COLO668 (cell line): Measurements from ENCODE around the gene URB1.
"Not testable (repeated sequence)": the region's sequence is repeated elsewhere in the genome, so short reads cannot be mapped to it uniquely, and the experiment has no call there.

ENCODE experiments used
- DNase-seq: peaks from one replicate; lab custom pipeline; 2025; ENCODE audit not compliant: unreplicated experiment; lab: John Stamatoyannopoulos, UW

Gene URB1

DNA sequence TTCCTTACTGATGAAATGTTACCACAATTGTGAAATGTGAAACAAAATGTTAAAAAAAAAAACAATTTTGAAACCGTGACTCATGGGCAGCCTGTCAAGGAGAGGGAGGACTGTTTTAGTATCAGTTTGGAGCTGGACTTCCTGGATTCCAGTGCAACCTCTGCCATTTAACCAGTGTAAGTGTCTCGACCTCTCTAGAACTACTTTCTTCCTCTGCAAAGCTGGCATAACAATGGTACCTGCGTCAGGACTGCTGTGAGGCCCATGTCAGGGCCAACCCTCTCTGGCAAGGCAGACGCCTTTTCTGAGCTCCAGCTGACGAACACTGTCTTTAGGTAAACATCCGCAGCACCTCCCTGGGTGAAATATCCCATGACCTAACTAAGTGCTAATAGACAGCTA lies 20.9 kb downstream of the URB1 start:
- no peak for DNase-seq

GRCh38 chr21:32370998-32371766 lies 21.6 kb downstream of the URB1 start:
- DNase-seq: no peak

GRCh38 chr21:32368961-32369360 lies 23.9 kb downstream of the URB1 start:
- DNase-seq: not testable (repeated sequence)

- no peak for DNase-seq
Measured at GRCh38 chr21:32368386-32368785, 24.4 kb downstream of the URB1 start.

GRCh38 chr21:32367158-32367557 lies 25.7 kb downstream of the URB1 start:
- no peak for DNase-seq

DNA sequence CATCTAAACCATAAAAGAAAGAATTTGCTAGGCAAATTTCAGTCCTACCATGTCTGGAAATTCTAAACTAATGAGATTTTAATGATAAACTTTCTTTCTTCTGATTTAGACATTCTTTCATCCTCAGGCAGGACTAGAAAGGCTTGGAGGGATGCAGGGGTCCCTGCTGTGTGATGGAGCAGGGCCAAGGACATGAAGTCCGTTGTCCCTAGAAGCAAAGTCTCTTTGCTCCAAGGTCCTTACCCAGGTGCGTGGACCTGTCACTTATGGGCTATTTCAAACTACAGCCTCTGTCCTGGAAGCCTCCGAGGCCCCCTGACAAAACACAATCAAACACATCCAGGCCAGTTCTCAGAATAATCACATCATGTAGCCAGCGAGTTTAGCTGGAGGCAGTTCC lies 26.6 kb downstream of the URB1 start:
- DNase-seq: no peak

DNA sequence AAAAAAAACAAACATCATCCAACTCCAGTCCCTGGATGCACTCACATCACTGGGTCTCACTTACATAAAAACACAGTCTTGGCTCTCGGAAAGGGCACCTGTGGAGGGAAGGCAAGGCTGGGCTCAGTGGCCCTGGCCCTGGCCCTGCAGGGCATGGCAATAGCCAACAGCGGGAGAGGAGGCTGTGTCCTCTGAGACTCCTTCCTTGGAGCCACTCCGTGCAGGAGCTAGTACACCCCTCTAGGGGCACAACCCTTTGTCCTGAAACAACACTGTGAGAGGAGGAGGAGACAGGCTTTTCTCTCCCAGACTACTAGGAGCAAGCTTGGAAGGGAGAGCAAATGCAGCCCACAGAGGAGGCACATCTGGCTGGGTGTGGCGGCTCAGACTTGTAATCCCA lies 28.0 kb downstream of the URB1 start:
- DNase-seq: no peak

- no peak for DNase-seq
Measured at GRCh38 chr21:32364387-32364786, 28.4 kb downstream of the URB1 start.

GRCh38 chr21:32360401-32360975 lies 32.3 kb downstream of the URB1 start:
- DNase-seq: no peak

GRCh38 chr21:32359719-32360260 lies 33.0 kb downstream of the URB1 start:
- no peak for DNase-seq

- DNase-seq: no peak
Measured at GRCh38 chr21:32356874-32357395, 35.9 kb downstream of the URB1 start.

DNA sequence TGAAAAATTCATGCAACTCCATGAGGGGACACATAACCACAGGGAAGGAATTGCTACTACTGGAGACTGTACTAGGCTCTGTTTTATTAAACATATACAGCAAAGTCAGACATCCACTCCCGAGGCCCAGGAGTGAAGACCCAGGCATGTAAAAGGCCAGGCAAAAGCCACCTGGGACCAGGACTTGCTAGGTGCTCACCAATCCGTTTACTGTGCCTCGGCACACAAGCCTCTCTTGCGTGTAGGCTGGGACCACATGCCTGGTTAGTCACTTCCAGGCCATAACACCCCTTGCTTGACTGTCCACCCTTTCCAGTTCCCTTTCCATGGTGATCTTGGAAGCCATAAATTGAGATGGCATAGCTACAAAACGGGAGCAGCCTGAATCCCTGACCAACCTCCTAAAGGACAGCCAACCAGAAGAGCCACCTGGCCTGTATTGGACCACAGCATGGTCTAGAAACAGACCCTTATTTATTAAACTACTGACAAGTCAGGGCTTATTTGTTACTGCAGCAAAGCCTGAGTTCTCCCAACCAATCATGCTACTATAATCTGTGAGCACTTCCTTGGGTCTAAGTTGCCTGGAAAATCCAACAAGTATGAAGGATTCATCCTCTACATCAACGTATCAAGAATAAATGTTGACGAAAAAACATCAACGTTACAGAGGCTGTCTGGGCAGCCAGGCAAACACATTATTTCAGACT lies 39.7 kb downstream of the URB1 start:
- DNase-seq: no peak

- no peak for DNase-seq
Measured at GRCh38 chr21:32352526-32352925, 40.3 kb downstream of the URB1 start.

- DNase-seq: no peak
Measured at GRCh38 chr21:32351428-32351827, 41.4 kb downstream of the URB1 start.

GRCh38 chr21:32350981-32351380 lies 41.8 kb downstream of the URB1 start:
- no peak for DNase-seq

DNA sequence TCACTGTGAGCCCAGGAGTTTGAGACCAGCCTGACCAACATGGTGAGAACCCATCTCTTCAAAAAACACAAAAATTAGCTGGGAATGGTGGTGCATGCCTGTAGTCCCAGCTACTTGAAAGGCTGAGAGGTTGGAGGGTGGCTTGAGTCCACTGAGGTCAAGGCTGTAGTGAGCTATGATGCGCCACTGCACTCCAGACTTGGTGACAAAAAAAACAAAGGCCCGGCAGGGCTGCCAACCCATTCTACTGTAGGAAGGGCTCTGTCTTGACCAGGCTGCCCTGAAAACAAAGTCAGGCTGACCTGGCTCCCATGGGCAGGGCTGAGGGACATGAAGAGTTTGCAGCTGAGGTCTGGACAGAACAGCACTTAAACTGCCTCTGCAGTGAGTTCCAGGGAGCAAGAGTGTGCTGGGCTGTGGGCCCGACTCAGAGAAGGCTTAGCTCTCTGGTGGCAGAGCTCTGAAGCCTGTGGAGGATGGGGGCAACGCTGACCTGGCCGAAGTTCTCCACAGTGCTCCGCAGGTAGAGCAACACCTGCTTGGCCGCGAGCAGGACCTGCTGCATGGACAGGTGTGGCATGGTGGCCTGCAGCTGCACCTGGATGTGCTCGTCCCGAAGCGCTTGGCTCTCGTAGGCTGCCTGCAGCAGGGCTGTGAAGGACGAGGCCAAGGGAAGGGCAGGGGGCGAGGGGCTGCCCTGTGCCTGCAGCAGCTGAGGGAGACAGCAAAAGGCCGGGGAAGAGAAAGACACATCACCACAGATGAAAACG lies 42.4 kb downstream of the URB1 start:
- DNase-seq: no peak

GRCh38 chr21:32349333-32349944 lies 43.4 kb downstream of the URB1 start:
- DNase-seq: no peak

- DNase-seq: no peak
Measured at GRCh38 chr21:32348604-32349332, 44.0 kb downstream of the URB1 start.

DNA sequence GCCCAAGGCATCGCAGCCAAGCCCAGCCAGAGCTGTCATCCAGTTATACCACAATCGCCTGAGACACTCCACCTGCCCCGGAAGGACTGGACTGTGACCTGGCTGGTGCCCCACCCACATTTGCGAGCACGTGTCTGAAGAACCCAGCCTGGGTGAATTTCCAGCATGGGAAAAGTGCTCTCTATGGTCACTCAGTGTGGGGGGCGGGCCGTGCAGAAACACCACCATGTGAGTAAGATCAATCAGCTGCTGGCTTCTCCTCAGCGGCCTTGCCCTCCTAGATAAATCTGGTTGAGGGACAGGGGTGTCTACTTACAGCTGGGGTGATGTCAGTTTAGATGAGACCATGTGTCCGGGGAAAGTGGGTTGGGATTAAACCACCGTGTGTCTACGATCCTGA lies 44.8 kb downstream of the URB1 start:
- DNase-seq: no peak

DNA sequence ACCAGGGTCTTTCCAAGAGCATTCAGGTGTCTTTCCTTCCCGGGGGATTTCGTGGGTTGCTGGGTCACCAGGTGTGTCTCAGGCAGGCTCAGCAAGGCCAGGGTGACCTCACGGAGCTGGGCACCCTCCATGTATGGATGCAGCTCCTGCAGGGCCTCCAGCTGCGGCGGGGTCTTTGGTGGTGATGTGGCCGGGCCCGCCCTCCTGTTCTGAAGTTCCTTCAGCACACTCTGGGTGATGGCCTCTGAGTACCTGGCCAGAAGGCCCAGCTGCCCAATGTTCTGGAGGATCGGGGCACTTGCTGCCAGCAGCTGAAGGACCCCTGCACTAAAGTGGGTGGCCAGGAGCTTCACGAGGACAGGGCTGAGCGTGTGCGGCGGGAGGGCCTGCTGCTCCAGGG lies 45.5 kb downstream of the URB1 start:
- DNase-seq: no peak
